GM18520 (cell line): ENCODE data around the gene NSMF.

Source experiments
- ATAC-seq: cut with Tn5 transposase; IDR thresholded peaks from one replicate; pipeline ENCODE4 v1.9.1; 2021; ENCODE audit not compliant: unreplicated experiment

Gene NSMF

DNA sequence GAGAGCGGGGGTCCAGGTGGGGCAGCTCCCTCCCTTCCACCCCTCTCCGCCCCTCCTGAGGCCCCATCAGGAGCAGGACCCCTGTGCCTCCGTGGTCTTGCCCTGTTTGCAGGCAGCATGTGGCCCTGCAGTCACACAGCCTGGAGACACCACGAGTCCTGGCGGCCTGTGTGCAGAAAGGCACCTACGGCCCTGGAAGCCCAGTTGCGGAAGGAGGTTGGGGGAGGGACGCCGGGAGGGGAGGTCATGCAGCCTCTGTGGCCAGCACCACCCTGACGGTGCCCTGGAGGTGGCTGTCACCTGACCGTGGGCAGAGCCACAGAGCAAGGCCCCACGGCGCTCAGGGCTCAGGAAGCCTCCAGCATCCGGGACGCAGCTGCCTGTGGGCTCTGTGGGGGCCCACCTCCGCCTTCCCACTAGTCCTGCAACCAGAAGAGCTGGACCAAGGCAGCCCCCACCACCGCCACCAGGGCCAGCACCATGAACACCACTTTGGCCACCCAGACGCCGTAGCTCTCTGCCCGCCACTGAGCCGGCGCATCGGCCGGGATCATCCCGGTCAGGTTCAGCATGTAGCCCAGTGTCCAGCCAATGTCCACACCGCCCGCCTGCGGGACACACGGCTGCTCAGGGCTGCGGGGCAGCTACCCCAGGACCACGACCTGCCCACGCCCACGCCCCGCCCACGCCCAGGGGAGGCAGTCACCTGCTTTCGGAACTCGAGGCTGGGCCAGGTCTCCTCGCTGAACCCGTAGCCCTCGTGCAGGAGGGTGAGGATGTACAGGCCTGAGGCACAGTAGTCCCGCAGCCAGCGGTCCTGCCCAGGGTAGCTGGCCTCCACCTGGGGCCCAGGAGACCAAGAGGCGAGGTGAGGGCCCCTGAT is 24.4 kb downstream of the NSMF start:
- no peak for ATAC-seq

DNA sequence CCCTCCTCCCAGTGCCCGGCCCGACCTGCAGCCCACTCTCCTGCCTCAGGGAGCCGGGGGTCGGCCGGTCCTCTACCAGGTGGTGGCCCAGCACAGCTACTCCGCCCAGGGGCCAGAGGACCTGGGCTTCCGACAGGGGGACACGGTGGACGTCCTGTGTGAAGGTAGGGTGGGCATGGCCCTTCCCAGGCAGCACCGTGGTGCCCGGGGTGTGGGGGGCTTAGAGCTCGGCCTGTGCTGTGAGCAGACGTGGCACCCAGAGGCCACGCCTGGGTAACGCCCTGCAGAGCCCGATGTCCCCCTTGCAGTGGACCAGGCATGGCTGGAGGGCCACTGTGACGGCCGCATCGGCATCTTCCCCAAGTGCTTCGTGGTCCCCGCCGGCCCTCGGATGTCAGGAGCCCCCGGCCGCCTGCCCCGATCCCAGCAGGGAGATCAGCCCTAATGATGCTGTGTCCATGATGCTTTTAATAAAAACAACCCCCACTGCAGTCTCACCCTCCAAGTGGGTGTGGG is 25.2 kb downstream of the NSMF start:
- ATAC-seq, result no peak

DNA sequence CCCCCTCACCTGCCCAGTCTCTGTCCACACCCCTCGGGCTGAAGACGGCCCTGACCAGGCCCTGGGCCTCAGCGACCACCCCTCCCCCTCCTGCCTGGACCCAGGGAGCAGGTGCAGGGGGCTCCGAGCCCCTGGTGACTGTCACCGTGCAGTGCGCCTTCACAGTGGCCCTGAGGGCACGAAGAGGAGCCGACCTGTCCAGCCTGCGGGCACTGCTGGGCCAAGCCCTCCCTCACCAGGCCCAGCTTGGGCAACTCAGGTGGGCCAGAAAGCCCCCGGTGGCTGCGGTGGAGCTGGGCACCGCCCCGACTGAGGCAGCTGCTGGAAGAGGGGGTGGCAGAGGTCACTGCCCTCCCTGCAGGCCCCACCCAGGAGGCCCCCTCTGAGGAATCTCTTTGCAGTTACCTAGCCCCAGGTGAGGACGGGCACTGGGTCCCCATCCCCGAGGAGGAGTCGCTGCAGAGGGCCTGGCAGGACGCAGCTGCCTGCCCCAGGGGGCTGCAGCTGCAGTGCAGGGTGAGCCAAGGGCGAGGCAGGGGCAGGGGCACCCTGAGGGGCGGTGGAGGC is 25.7 kb downstream of the NSMF start:
- ATAC-seq, result no peak

DNA sequence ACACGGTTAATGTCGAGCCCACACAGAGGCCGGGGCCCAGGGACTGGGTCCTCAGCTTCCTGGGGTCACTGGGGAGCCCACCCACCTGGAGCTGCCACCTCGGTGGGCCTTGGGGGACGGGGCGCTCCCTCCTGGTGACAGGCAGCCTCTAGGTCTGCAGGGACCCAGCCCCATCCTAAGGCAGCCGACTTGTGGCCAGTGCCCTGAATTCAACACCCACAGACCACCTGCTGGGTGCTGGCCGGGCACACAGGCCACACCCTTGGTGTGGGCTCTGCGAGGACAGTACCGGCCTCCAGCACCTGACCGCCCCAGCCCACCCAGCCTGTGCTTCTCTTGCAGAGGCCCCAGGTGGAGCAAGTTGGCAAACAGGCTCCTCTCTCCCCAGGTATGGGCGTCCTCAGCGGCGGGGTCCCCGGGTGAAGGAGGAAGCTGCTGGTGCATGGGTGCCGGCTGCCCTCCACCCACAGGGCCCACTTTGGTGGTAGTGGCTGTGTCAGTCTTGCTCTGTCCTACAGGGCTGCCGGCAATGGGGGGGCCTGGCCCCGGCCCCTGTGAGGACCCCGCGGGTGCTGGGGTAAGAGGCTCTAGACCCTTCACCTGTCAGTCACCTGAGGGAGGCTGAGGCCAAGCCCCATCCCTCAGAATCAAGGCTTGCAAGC is 26.3 kb downstream of the NSMF start:
- ATAC-seq, result no peak

DNA sequence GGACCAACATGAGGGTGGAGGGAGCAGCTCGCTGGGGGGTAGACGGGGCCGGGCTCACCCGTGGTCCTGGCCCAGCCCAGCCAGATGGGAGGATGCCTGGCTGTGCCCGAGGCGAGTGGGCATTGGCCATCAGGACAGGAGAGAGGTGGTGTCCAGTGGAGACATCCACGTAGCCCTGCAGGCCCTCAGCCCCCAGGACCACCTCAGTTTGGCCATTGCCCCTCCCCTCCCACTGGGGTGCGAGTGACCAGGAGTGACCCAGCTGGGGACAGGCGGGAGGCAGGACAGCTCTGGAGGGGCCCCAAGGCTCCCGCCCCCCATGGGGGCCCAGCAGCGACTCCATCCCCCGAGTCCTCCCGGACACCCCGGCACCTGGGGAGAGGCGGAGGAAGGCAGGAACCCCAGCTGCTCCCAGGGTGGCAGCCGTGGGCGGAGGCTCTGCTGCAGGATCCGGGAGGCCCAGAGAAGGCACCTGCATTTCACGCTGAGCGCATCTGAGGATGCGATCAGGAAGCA is 27.7 kb downstream of the NSMF start:
- no peak for ATAC-seq

DNA sequence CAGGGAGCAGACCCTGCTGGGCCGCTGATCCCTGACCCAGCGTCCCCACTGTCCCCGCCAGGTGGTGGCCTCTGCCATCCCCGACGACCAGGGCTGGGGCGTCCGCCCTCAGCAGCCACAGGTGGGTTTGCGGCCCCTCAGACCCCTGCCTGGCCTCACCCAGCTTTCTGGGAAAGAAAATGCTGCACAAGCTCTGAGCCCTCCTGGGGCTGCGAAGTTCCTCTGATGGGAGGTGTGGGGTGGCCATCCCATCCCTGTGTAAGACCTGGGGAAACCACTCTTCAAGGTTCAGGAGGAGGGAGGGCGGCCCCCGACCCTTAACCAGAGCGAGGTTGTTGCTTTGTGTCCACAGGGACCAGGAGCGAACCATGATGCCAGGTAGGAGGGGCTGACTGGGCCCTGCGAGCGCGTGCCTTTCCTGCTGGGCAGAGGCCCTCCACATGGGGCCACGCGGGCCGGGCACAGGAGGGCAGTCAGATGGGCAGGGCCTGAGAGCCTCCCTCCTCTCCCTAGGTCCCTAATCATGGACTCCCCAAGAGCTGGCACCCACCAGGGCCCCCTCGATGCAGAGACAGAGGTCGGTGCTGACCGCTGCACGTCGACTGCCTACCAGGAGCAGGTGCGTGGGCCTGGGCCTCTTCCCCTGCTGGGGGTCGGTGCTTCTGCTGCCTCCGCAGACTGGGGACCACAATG is 28.3 kb downstream of the NSMF start:
- no peak for ATAC-seq

DNA sequence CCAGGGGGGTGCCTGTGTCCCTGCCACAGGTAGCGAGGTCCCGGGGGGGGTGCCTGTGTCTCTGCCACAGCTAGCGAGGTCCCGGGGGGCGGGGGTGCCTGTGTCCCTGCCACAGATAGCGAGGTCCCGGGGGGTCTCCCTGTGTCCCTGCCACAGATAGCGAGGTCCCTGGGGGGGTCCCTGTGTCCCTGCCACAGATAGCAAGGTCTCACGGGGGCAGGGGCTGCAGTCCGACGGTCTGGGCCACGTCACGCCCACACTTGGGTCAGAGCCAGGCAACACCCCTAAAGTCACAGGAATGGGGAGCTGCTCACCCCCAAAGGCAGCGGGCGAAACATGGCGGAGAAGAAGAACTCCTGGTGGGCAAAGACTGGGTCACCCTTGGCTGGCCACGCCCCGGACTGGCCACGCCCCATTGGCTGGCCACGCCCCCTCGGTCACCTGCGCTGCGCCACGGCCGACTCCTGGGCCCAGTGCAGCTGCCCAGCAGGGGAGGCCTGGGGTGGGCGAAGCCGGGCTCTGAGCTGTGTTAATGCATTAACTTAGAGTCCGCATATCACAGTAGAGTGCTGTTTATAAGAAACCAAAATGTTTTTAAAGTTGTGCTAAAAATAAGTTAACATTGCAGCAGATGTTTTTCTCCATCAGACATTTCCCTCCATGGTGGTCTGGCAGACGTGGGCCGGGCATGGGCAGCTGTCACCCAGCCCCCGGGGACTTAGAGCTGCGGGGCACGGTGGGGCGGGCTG is 29.0 kb downstream of the NSMF start:
- ATAC-seq, result no peak

DNA sequence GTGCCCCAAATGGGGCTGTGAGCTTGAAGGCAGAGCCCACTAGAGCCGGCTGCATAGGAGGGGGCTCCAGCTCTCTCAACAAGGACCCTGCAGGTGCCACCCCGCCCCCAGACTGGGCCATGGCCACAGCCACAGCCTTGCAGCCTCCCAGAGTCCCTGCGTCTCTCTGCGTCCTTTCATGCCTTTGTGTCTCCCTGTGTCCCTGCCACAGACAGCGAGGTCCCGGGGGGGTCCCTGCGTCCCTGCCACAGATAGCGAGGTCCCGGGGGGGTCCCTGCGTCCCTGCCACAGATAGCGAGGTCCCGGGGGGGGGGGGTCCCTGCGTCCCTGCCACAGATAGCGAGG is 29.6 kb downstream of the NSMF start:
- ATAC-seq, result no peak

DNA sequence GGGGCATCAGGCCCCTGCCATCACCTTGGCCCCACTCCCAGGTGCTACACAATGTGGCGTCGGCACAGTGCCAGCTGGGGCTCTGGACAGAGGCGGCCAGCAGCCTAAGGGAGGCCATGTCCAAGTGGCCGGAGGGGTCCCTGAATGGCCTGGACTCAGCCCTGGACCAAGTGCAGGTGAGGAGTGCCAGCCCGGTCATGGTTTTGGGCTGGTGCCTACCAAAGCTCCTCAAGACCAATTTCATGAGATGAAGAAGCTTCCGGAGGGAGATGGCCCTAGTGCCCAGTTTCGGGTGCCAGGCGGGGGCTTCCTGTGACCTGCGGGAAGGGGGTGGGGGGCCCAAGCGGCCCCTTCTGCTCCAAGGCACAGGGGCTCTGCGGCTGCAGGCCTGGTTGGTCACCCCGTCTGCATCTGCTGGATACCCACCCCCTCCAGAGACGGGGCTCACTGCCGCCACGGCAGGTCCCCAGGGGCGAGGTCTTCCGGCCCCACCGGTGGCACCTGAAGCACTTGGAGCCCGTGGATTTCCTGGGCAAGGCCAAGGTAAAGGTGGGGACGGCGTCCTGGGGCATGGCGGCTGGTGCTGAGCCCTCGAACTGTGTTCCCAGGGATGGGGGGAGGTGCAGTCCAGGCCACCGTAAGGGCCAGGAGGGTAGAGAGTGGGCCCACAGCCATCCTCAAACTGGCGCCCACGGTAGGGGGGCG is 30.1 kb downstream of the NSMF start:
- ATAC-seq, result no peak

DNA sequence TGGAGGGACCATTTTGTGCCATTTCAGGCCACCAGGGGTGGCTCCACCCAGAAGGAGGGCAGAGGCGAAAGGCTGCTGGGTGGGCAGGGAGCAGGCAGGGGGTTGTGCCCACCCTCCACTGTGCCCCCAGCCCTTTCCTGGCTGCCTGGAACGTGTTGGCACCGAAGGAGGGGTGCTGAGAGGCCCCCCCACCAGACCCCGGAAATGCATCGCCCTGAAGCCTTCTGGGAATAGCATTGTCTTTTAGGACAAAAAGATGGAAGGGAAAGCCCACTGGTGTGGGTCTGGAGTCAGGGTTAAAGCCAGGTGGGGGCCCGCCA is 30.9 kb downstream of the NSMF start:
- no peak for ATAC-seq

DNA sequence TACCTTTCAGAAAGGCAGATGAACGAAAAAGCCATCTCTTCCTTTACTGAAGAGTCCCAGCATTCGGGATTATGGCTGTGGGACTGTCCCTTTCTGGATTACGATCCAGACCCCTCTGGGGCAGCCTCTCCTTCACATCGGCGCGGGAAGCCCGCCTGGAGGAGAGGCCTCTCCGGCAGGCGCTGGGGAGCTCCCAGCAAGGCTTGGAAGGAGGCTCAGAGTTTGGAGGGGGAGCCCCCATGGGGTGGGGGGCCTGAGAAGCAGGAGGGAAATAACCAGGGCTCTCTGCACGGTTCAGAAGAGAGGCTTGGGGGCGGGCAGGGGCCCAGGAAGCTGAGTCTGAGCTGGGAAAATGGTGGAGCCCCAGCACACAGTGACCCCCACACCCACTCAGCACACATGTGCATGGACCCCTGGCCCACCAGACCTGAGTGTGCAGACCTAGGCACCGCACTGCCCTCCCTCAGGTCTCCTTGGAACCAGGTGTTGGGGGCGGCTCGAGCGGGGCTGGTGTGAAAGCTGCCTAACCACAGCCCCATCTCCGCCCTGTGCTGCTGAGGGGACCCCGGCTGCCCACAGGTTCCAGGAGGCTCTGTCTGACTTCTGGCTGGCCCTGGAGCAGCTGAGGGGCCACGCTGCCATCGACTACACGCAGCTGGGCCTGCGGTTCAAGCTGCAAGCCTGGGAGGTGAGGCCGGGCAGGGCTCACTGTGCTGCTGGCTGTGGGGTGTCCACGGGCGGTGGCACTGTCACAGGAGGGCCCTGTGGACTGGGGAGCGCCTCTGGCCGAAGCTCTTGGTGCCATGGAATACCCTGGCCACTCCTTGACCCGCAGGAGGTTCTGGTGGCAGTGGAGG is 31.5 kb downstream of the NSMF start:
- no peak for ATAC-seq

DNA sequence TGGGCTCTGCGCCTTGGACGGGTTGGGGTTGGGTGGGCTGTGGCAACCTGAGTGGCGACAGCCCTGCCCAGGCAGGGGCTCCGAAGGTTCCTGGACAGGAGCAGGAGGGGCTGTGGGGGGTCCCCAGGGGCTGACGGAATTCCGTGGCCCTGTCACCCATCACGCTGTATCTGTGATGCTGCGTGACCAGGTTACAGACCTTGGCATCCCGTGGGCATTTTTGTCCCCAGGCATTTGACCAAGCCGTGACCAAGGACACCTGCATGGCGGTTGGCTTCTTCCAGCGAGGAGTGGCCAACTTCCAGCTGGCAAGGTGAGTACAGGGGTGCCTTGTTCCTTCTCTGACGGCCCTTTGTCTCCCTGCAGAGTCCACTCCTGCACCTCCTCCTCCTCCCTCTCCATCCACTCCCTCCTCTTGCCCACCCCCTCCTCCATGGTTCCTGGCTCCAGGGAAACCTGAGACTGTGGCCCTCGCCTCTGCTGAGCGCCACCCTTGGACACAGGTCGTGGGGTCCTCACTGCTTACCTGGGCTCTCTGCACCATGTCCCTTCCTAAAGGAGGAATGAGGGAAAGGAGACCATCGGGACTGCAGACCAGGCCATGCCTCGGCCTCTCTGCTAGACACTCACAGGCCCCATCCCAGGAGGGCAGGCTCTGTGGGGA is 33.0 kb downstream of the NSMF start:
- no peak for ATAC-seq

DNA sequence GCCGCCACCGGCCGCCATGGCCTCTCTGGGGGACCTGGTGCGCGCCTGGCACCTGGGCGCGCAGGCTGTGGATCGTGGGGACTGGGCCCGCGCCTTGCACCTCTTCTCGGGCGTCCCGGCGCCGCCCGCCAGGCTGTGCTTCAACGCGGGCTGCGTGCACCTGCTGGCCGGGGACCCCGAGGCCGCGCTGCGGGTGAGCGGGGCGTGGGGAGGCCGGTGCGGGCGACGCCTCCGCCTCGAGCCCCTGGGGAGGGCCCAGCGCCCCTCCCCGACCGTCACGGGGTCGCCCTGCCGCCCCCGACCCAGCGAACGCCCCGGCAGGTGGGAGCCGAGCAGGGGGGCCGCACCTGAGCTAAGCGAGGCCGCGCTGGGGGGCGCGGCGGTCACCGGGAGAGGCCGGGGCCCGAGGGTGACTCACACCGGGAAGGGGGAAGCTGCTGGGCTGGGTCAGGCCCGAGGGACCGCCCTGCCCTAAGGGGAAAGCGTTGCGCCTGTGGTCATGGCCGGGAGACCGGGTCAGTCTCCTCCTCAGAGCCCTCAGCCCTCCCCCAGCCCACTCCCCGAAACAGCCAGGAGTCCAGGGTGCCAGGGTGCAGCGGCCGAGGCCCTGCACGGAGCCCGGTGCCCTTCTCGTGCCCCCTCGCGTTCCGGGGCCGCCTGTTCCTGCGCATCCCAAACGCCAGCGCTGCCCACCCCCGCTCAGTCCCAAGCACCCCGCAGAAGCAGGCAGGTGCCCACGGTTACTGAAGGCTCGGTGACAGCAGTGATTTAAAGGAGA is 35.4 kb downstream of the NSMF start:
- ATAC-seq, result peak; percentile 15

DNA sequence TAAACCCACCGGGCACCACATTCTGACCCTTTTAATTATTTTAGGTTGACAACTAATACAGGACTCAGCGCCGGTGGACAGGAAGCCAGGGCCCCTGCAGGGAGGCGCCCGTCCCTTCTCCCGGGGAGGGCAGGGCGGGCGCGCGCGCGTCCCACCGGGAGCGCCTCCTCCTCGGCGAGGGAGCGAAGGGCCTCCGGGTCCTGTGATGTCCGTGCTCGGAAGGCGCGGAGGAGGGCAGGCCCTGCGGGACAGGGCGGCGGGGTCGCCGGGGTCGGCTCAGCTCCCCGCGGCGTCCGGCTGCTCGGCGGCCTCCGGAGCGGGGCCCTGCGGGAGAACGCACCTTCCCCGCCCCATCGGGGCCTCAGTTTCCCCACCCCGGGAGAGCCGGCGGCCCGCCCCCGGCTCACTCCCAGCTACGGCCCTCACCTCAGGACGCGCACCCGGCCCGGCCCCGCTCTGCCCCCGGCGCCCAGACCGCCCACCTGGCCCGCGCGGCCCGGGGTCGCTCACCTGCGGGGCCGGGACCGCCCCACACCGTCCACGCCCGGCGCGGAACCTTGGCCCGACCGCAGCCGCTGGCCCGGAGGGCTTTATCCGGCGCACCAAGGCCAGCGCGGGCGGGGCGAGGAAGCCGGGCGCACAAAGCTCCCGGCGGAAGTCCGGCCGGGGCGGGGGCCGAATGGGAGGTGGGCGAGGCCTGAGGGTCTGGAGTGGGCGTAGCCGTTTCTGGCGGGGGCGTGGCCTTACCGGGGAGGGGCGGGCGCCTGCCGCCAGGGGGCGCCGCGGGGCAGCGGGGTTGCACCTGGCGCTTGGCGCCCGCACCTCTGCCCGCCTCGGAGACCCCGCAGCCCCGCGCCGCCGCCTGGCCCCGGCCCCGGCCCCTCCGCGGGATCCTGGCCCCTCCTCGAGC is 36.3 kb downstream of the NSMF start, which contains the start of the genes EXD3 and NOXA1:
Gene EXD3, minus strand, starts transcription at position 559 of the 910 bp plus-strand sequence. CDS start 27,805 bp downstream, outside the sequence.
Gene NOXA1, plus strand, starts transcription at position 790 of the 910 bp plus-strand sequence. CDS start 137 bp downstream, outside the sequence.
- peak; percentile 78 for ATAC-seq

DNA sequence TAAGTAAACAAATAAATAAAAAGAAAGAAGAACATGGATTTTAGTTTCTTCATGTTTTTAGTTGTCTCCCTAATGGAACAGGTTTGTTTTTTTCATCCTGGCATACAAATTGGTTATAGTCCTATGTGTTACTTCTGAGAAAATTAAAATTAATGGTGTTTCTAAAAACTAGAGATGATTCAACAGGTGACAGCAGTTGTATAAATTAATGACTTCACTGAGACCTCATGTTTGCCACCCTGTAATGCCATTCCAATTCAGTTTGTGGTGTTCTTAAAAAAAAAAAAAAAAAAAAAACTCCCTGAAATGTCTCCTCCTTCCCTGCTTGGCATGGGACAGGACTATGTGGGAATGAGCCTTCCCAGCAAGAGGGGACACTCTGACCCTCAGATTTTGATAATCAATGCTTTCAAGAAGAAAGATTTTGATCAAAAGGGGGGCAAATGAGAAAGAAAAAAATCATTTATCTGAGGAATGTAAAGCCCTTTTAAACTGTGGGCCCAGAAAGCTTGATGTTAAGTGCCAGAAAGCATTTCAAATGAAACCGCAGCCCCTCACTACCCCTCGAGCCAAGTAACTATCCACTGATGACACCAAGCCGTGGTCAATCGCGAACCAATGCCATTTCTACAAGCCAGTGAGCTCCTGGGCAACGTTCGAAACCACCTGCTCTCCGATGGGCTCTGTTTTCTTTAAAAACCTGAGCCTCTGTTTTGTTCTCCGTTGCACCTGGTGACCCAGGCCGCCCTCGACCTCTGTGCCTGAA is 37.1 kb downstream of the NSMF start:
- ATAC-seq, result no peak
